ENCODE results near the gene SLC25A41.

- no peak for TF ChIP-seq CTCF (IDR thresholded peaks at IDR 0.05)
- TF ChIP-seq POLR2A (IDR thresholded peaks at IDR 0.05) = no peak
Observed at GRCh38 chr19:6455924-6456323, 22.4 kb upstream of the SLC25A41 start.

Measured in Peyer's patch (tissue), 4 donors.